Fibroblast of lung (primary cell): ENCODE measurements around the gene CDKN1A.

Experiments
- EZH2 ChIP-seq: IDR thresholded peaks from 2 replicates; pipeline ENCODE4 v1.5.1; 2012; ENCODE audit warnings: low read length, control low read depth, mild to moderate bottlenecking; ENCODE audit errors: missing control alignments
- TF ChIP-seq, protein P1 (sequence below), 2 donors: IDR thresholded peaks in 1 of 2; conservative IDR thresholded peaks in 1 of 2; 1 replicate in 1 of 2; 2 replicates in 1 of 2; pipeline ENCODE4 v1.5.1; 2011 to 2012; ENCODE audit warnings: low read length in 2 of 2, control low read depth in 1 of 2, inconsistent platforms in 1 of 2, low read depth in 1 of 2, mild to moderate bottlenecking in 1 of 2

DNA sequence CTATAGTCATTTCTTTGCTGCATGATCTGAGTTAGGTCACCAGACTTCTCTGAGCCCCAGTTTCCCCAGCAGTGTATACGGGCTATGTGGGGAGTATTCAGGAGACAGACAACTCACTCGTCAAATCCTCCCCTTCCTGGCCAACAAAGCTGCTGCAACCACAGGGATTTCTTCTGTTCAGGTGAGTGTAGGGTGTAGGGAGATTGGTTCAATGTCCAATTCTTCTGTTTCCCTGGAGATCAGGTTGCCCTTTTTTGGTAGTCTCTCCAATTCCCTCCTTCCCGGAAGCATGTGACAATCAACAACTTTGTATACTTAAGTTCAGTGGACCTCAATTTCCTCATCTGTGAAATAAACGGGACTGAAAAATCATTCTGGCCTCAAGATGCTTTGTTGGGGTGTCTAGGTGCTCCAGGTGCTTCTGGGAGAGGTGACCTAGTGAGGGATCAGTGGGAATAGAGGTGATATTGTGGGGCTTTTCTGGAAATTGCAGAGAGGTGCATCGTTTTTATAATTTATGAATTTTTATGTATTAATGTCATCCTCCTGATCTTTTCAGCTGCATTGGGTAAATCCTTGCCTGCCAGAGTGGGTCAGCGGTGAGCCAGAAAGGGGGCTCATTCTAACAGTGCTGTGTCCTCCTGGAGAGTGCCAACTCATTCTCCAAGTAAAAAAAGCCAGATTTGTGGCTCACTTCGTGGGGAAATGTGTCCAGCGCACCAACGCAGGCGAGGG lies 594 bp upstream of the CDKN1A start:
- TF ChIP-seq, protein P1, sequence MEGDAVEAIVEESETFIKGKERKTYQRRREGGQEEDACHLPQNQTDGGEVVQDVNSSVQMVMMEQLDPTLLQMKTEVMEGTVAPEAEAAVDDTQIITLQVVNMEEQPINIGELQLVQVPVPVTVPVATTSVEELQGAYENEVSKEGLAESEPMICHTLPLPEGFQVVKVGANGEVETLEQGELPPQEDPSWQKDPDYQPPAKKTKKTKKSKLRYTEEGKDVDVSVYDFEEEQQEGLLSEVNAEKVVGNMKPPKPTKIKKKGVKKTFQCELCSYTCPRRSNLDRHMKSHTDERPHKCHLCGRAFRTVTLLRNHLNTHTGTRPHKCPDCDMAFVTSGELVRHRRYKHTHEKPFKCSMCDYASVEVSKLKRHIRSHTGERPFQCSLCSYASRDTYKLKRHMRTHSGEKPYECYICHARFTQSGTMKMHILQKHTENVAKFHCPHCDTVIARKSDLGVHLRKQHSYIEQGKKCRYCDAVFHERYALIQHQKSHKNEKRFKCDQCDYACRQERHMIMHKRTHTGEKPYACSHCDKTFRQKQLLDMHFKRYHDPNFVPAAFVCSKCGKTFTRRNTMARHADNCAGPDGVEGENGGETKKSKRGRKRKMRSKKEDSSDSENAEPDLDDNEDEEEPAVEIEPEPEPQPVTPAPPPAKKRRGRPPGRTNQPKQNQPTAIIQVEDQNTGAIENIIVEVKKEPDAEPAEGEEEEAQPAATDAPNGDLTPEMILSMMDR (conservative IDR thresholded peaks at IDR 0.05 in 1 of 2, IDR thresholded peaks at IDR 0.05 in 1 of 2; ENCODE audit: low read depth in 1 of 2, low read length in 2 of 2), result no peak
- TF ChIP-seq EZH2, result no peak
